ENCODE measurements around the gene EDN1.

DNA sequence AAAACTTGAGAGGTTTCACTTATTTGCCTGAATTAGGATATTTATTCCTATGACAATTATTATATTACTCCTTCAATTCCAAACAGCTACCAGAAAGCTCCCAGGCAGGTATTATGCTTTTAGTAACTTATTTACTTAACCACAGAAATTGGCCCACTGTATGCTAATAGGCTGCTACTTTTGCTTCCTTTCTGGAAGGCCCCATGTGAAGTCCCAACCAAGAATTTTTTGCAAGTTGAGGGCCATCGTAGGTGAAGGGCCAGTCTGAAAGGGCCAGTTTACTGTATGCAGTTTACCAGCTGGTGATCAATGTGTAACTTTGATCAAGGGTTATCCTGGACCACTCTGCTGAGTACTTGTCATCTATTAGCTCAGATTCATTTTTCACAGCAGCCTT, 45.0 kb downstream of the EDN1 start:
- TF ChIP-seq, protein P1, sequence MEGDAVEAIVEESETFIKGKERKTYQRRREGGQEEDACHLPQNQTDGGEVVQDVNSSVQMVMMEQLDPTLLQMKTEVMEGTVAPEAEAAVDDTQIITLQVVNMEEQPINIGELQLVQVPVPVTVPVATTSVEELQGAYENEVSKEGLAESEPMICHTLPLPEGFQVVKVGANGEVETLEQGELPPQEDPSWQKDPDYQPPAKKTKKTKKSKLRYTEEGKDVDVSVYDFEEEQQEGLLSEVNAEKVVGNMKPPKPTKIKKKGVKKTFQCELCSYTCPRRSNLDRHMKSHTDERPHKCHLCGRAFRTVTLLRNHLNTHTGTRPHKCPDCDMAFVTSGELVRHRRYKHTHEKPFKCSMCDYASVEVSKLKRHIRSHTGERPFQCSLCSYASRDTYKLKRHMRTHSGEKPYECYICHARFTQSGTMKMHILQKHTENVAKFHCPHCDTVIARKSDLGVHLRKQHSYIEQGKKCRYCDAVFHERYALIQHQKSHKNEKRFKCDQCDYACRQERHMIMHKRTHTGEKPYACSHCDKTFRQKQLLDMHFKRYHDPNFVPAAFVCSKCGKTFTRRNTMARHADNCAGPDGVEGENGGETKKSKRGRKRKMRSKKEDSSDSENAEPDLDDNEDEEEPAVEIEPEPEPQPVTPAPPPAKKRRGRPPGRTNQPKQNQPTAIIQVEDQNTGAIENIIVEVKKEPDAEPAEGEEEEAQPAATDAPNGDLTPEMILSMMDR (IDR thresholded peaks at IDR 0.05; ENCODE audit: insufficient read depth, low read length, poor library complexity, severe bottlenecking), result no peak
- no peak for TF ChIP-seq EZH2phosphoT487 (conservative IDR thresholded peaks at IDR 0.05; ENCODE audit: low read length)

Data from SU-DHL-6 (cell line).